HCT116 (cell line): ENCODE measurements around the gene FMNL1.

ENCODE experiments used
- ATF3 ChIP-seq: IDR thresholded peaks from 2 replicates; pipeline ENCODE4 v1.6.1; 2012
- CTCF ChIP-seq, 3 experiments: fragments of 200-600 bp in 1 of 3; sonication (generic) in 1 of 3; IDR thresholded peaks in 2 of 3; conservative IDR thresholded peaks in 1 of 3; 2 replicates each; pipeline ENCODE4 v1.5.1; 2012 to 2017; ENCODE audit warnings: low read depth in 2 of 3, low read length in 2 of 3, antibody characterized with exemption in 1 of 3, borderline replicate concordance in 1 of 3, control low read depth in 1 of 3, mild to moderate bottlenecking in 1 of 3, mixed read lengths in 1 of 3, mixed run types in 1 of 3, moderate library complexity in 1 of 3; ENCODE audit not compliant: insufficient read depth in 1 of 3
- EZH2 ChIP-seq: fragments of 200-600 bp; sonication (generic); IDR thresholded peaks from 2 replicates; pipeline ENCODE4 v1.6.1; 2017; ENCODE audit warnings: antibody characterized with exemption, mixed run types
- EZH2phosphoT487 ChIP-seq: fragments of 200-600 bp; IDR thresholded peaks from 2 replicates; pipeline ENCODE4 v1.6.1; 2018; ENCODE audit warnings: antibody characterized with exemption, borderline replicate concordance
- POLR2A ChIP-seq: IDR thresholded peaks from 2 replicates; pipeline ENCODE4 v1.7.0; 2011; ENCODE audit warnings: borderline replicate concordance; ENCODE audit not compliant: insufficient read depth, insufficient read length; ENCODE audit errors: extremely low read depth
- POLR2AphosphoS5 ChIP-seq: IDR thresholded peaks from 2 replicates; pipeline ENCODE4 v1.6.1; 2011; ENCODE audit warnings: mild to moderate bottlenecking, low read depth, low read length, moderate library complexity
- REST ChIP-seq: IDR thresholded peaks from 2 replicates; pipeline ENCODE4 v1.6.1; 2012; ENCODE audit warnings: low read depth
- SIN3A ChIP-seq: IDR thresholded peaks from 2 replicates; pipeline ENCODE4 v1.6.1; 2012; ENCODE audit warnings: low read depth
- SRF ChIP-seq: IDR thresholded peaks from 2 replicates; pipeline ENCODE4 v1.6.1; 2012; ENCODE audit warnings: low read depth
- TCF7L2 ChIP-seq: IDR thresholded peaks from 2 replicates; pipeline ENCODE4 v1.7.0; 2011; ENCODE audit warnings: borderline replicate concordance, inconsistent platforms; ENCODE audit not compliant: insufficient read depth, insufficient read length; ENCODE audit errors: extremely low read depth
- ZBTB33 ChIP-seq: IDR thresholded peaks from 2 replicates; pipeline ENCODE4 v1.6.1; 2011; ENCODE audit warnings: mild to moderate bottlenecking, low read length, moderate library complexity; ENCODE audit not compliant: insufficient replicate concordance; ENCODE audit errors: extremely low read depth
- ZFX ChIP-seq: fragments of 450-650 bp; IDR thresholded peaks from 2 replicates; pipeline ENCODE4 v1.6.1; 2017
- ZNF274 ChIP-seq: fragments of 200-500 bp; sonication (Bioruptor generic); IDR thresholded peaks from 2 replicates; pipeline ENCODE4 v1.6.1; 2014; ENCODE audit warnings: mild to moderate bottlenecking, low read depth, low read length, inconsistent platforms
- TF ChIP-seq, protein P1 (sequence below): IDR thresholded peaks from 2 replicates; pipeline ENCODE4 v1.6.1; 2012

DNA sequence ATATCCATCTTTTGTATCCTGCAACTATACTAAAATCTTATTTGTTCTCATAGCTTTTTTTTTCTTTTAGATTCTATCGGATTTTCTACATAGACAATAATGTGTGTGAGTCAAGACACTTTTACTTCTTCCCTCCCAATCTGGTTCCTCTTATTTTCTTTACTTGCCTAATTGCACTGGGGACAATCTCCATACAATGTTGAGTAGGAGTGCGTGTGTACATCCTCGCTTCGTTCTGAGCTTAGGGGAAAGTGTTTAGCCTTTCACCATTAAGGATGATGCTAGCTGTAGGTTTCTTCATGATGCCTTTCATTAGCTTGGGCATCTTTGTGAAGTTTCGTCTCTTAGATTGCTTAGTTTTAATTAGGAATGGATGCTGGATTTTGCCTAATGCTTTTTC lies 37.3 kb downstream of the FMNL1 start:
- TF ChIP-seq CTCF (IDR thresholded peaks at IDR 0.05 in 2 of 3, conservative IDR thresholded peaks at IDR 0.05 in 1 of 3; ENCODE audit: borderline replicate concordance in 1 of 3, insufficient read depth in 1 of 3, low read depth in 2 of 3, low read length in 2 of 3) = no peak
- no peak for TF ChIP-seq TCF7L2
- TF ChIP-seq POLR2AphosphoS5 = no peak
- no peak for TF ChIP-seq EZH2phosphoT487
- no peak for TF ChIP-seq POLR2A
- TF ChIP-seq ZFX = no peak
- TF ChIP-seq ZNF274 = no peak
- TF ChIP-seq SIN3A = no peak
- no peak for TF ChIP-seq REST
- no peak for TF ChIP-seq SRF
- TF ChIP-seq, protein P1, sequence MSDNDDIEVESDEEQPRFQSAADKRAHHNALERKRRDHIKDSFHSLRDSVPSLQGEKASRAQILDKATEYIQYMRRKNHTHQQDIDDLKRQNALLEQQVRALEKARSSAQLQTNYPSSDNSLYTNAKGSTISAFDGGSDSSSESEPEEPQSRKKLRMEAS = no peak
- no peak for TF ChIP-seq ZBTB33
- TF ChIP-seq EZH2 = no peak
- no peak for TF ChIP-seq ATF3
